D721Med (cell line): ENCODE results near the gene FAM53A.
"Not testable (repeated sequence)": the region's sequence is repeated elsewhere in the genome, so short reads cannot be mapped to it uniquely, and the experiment has no call there.

Source experiments
- DNase-seq: peaks from one replicate; pipeline ENCODE4 v3.0.0; 2011; ENCODE audit warnings: low spot score; ENCODE audit not compliant: insufficient read length
- FAIRE-seq: peaks from 2 replicates; lab custom pipeline; 2011; peaks lifted over from hg19 to GRCh38; lab: Jason Lieb, UNC
- CTCF ChIP-seq: IDR thresholded peaks from 2 replicates; pipeline ENCODE4 v1.5.1; 2012; ENCODE audit warnings: mild to moderate bottlenecking, control low read depth; ENCODE audit not compliant: insufficient read depth; ENCODE audit errors: missing control alignments

FAM53A gene

GRCh38 chr4:1682860-1683259 is 1.3 kb downstream of the FAM53A start:
- FAIRE-seq (no peak), DNase-seq (no peak)
- no peak for TF ChIP-seq CTCF

- no peak for FAIRE-seq
- no peak for TF ChIP-seq CTCF
- DNase-seq, result no peak
These were observed 5.9 kb downstream of the FAM53A start for GRCh38 chr4:1678244-1678643.

GRCh38 chr4:1676605-1677525 is 7.2 kb downstream of the FAM53A start:
- no peak for TF ChIP-seq CTCF
- FAIRE-seq (no peak), DNase-seq (no peak)

GRCh38 chr4:1675802-1676137 is 8.3 kb downstream of the FAM53A start:
- DNase-seq (no peak), FAIRE-seq (no peak)
- TF ChIP-seq CTCF, result no peak

GRCh38 chr4:1675136-1675801 is 8.8 kb downstream of the FAM53A start:
- FAIRE-seq (no peak), DNase-seq (no peak)
- TF ChIP-seq CTCF, result no peak

GRCh38 chr4:1674682-1675081 is 9.4 kb downstream of the FAM53A start:
- no peak for FAIRE-seq
- no peak for TF ChIP-seq CTCF
- DNase-seq, result no peak

- DNase-seq, result no peak
- FAIRE-seq, result no peak
- TF ChIP-seq CTCF, result no peak
These were observed 10.4 kb downstream of the FAM53A start for GRCh38 chr4:1673671-1674070.

GRCh38 chr4:1671011-1671410 is 13.1 kb downstream of the FAM53A start:
- DNase-seq, FAIRE-seq: not testable (repeated sequence)
